Measurements from ENCODE around the gene RNF180. TPM values are rescaled to one million over a fixed set of nuclear protein-coding genes. Genes with fewer than 3 reads are reported as not detected.

The RNF180 gene
- total and polyA plus RNA-seq, 2 donors (not counting 3 experiments of a cell fraction or from before 2014, with no cell fraction given), result 0.62 to 5.6 TPM

DNA sequence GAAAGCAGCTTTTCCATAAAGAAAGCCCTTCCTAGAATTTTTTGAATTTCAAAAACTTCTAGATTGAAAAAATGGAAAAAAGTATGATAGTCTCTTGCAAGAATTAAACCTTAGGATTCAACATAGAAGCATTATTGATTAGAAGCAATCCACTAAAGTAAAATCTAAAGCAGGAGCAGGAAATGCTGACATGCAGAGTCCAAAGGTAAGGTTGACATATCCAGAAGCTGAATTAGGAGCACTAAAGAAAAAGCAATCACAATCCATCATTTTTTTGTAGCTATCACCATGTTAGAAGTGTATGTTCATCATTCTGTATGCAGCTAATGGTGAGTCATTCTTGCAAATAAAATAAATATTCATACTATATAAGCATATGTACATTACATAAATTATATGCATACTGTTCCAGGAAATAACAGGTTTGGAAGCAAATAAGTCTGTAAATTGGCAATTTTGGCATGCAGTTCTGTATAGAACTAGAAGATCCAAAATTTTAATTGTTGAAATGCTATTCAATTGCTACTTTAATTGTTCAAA is 39.4 kb upstream of the RNF180 start:
- Histone ChIP-seq H3K9me3 (replicated peaks; ENCODE audit: control insufficient read depth, insufficient read depth, low read length) (no peaks in the 10 kb centered on the region), H3K36me3 (ENCODE audit: control insufficient read depth in 2 of 2, extremely low read depth in 1 of 2, insufficient read depth in 2 of 2, low read length in 2 of 2) (no peaks in the 10 kb centered on the region), H4K20me1 (replicated peaks; ENCODE audit: control insufficient read depth, extremely low read depth, insufficient read depth, low read length) (no peaks in the 10 kb centered on the region), H3K9me1 (replicated peaks; ENCODE audit: control insufficient read depth, extremely low read depth, insufficient read depth, low read length) (no peaks in the 10 kb centered on the region), H3K9ac (replicated peaks; ENCODE audit: extremely low read depth, insufficient read depth, low read length) (no peak overlapping the region), H3K79me2 (ENCODE audit: control insufficient read depth, insufficient read depth, low read length) (no peaks in the 10 kb centered on the region), H3K4me2 (ENCODE audit: insufficient read depth, low read length) (no peak overlapping the region), H2AFZ (ENCODE audit: low read depth, low read length) (no peak overlapping the region), H3K27ac (ENCODE audit: insufficient read depth, low read depth, low read length) (no peak overlapping the region), H3K4me1 (ENCODE audit: control insufficient read depth, extremely low read depth, insufficient read depth, low read length) (no peaks in the 10 kb centered on the region), H3K4me3 (replicated peaks in 1 of 3; ENCODE audit: insufficient read depth in 1 of 3, low read depth in 1 of 3, low read length in 3 of 3) (no peak overlapping the region), H3K27me3 (ENCODE audit: control insufficient read depth in 2 of 2, insufficient read depth in 2 of 2, low read length in 2 of 2) (no peaks in the 10 kb centered on the region)
- dilution Hi-C loops (cut with MboI; ENCODE audit: extremely low pct_ligation_motif_present, low sequenced_read_pairs), result no loop called here
- no peak for DNase-seq (ENCODE audit: low read depth, low spot score)
- intact Hi-C loops (cut with micrococcal nuclease), result no loop called here
- CTCF ChIA-PET, result no interaction called here
- POLR2A ChIA-PET, result no interaction called here
- BruUV-seq (replicated peaks), result no TSS peak
- TF ChIP-seq, protein P1, sequence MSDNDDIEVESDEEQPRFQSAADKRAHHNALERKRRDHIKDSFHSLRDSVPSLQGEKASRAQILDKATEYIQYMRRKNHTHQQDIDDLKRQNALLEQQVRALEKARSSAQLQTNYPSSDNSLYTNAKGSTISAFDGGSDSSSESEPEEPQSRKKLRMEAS (IDR thresholded peaks at IDR 0.05; ENCODE audit: insufficient read depth, insufficient read length), result no peak
- TF ChIP-seq GATA2 (IDR thresholded peaks at IDR 0.05; ENCODE audit: insufficient read depth, insufficient read length, low read depth, low read length) (no peak), MYC (IDR thresholded peaks at IDR 0.05; ENCODE audit: low read depth, low read length) (no peak), JUN (IDR thresholded peaks at IDR 0.05; ENCODE audit: borderline replicate concordance, insufficient read depth, insufficient read length, low read depth) (no peak), POLR2AphosphoS5 (IDR thresholded peaks at IDR 0.05; ENCODE audit: insufficient read depth, low read depth, low read length) (no peak), FOS (IDR thresholded peaks at IDR 0.05; ENCODE audit: borderline replicate concordance, insufficient read depth, low read length) (no peak), EZH2 (IDR thresholded peaks at IDR 0.05; ENCODE audit: borderline replicate concordance, low read depth, low read length, severe bottlenecking) (no peak), POLR2A (IDR thresholded peaks at IDR 0.05; ENCODE audit: low read depth, low read length) (no peak)
- TF ChIP-seq, protein P2, sequence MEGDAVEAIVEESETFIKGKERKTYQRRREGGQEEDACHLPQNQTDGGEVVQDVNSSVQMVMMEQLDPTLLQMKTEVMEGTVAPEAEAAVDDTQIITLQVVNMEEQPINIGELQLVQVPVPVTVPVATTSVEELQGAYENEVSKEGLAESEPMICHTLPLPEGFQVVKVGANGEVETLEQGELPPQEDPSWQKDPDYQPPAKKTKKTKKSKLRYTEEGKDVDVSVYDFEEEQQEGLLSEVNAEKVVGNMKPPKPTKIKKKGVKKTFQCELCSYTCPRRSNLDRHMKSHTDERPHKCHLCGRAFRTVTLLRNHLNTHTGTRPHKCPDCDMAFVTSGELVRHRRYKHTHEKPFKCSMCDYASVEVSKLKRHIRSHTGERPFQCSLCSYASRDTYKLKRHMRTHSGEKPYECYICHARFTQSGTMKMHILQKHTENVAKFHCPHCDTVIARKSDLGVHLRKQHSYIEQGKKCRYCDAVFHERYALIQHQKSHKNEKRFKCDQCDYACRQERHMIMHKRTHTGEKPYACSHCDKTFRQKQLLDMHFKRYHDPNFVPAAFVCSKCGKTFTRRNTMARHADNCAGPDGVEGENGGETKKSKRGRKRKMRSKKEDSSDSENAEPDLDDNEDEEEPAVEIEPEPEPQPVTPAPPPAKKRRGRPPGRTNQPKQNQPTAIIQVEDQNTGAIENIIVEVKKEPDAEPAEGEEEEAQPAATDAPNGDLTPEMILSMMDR (IDR thresholded peaks at IDR 0.05; ENCODE audit: extremely low read depth in 1 of 2, insufficient read depth in 1 of 2, low read depth in 1 of 2, low read length in 2 of 2), result no peak
- FAIRE-seq, result no peak

Measured in endothelial cell of umbilical vein (primary cell).